Measurements from ENCODE around the gene FAT3.

The FAT3 gene

GRCh38 chr11:92224407-92225124, at the start of gene FAT3:
Gene FAT3 (plus strand): TSS chr11:92224818. CDS start chr11:92352113, 127,295 bp downstream.
- DNase-seq, result no peak

GRCh38 chr11:92179017-92179670, 45.5 kb upstream of the FAT3 start:
- no peak for DNase-seq

DNA sequence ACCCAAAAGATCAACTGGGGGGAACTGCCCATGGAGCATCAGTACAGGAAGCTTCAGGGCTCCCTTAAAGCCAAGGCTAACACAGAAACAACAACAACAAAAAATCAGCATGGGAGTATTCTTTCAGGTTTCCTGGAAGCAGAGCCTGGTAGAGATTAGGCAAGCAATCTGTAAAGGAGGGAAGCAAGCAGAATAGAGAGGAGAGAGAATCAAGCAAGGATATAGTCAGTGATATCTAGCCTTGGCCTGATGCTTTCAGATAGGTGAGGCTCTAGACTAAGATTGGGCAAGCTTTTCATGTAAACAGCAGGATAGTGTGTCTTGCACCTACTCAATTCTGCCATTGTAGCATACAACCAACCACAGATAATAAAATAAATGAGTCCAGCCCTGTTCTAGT, 44.4 kb upstream of the FAT3 start:
- no peak for DNase-seq

DNA sequence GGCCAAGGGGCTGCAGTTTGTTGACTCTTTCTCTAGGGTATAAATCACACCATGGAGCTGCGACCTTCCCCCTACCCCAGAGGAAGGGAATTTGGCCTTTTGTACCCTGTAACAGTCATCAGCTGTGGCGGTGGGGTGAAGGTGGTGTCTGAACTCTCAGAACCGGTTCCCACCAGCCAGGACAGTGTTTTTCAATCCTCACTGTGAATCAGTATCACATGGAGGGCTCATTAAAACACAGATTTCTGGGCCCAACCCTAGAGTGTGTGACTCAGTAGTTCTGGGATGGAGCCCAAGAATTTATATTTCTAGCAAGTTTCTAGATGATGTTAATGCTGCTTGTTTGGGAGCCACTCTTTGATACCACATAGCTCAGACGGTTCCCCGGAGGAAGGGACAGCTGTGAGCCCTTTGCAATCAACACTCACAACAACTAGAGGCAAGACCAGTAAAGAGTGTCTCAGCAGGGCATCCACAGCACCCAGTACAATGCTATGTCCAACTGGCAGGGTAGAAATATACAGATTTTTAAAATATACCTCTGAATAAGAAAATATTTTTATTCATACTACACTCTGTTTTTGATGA, 43.9 kb upstream of the FAT3 start:
- no peak for DNase-seq

DNA sequence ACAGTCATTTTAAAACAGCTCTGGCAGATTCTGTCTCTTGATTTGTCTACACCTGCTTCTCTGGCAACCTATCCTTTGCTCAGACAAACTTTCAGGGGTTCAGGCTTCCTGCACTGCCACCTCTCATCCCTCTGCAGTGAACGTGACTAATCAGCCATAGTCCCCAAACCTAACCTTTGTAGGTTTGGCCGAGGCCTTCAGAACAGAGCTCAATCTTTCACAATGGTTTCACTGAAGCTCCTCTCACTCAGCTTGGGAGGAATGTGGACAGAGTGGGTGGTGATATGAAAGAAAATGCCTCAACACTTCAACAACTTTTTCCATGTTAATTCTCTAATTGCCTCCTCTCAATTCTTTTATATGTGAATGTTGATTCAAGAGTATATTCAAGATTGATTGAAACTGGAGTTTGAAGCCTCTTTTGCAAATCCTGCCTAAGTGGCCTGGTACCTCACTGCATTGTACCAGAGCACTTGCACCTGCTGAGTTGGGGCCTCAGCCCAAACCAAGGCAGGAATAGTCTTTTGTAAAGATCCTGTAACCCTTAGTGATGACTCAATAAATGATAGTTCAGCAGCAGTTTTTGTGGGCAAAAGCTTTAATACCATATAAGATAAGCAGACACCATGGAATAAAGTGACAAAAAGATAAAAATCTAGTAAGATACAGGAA, 33.9 kb upstream of the FAT3 start:
- DNase-seq, result no peak

DNA sequence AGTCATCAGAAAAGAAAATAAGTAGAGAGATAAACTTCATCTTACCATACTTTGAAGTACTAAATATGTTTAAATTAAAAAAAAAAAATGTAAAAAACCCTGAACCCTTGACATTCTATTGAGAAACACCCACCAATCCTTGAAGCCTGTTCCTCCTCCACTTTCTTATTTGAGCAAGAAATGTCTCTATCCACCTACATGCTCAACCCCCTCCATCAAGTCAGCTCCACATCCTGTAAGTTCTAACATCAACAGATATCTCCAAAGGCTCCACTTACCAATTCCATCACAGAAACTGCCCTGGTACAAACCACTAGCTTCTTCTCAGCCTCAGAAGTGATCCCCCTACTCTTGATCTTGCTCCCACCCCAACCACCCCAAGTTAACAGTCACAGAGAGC, 32.5 kb upstream of the FAT3 start:
- DNase-seq, result no peak

DNA sequence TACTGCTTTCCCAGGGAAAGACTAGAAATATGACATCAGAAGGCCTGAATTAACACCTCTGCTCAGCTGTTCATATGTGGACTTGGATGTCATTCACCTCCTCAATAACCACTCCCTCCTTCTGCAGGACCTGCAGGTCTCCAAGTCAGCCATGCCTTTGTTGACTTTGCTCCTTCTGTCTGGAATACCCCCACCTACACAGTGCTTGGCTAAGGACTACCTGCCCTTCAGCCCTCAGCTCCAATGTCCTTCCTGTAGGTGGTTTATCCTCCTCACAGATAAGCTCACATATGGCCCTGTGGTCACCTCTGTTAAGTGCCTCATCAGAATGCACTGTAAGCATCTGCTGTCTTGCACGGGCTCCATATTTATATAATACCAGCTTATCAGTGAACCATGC, 26.4 kb upstream of the FAT3 start:
- no peak for DNase-seq

GRCh38 chr11:92199991-92200390, 24.6 kb upstream of the FAT3 start:
- DNase-seq, result no peak

GRCh38 chr11:92204731-92205130, 19.9 kb upstream of the FAT3 start:
- DNase-seq, result no peak

- no peak for DNase-seq
Measured at GRCh38 chr11:92206441-92206840, 18.2 kb upstream of the FAT3 start.

GRCh38 chr11:92211576-92212167, 12.9 kb upstream of the FAT3 start:
- no peak for DNase-seq

DNA sequence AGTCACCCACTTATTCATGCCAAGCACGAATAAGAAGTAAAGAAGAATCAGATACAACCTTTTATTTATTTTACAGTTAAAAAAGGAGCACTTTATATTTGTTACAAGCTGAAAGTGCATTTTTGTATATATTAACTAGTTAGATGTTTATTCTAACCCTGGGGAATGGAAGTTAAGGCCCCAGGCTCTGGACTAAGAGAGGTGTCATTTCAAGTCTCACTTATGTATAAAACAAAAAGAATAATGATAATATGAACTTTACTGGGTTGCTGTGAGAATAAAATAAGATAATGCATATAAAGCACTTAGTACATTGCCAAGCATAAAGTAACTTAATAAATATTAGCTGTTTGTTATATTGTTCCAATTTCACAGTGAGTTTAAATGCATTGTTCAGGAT, 12.1 kb upstream of the FAT3 start:
- no peak for DNase-seq

DNA sequence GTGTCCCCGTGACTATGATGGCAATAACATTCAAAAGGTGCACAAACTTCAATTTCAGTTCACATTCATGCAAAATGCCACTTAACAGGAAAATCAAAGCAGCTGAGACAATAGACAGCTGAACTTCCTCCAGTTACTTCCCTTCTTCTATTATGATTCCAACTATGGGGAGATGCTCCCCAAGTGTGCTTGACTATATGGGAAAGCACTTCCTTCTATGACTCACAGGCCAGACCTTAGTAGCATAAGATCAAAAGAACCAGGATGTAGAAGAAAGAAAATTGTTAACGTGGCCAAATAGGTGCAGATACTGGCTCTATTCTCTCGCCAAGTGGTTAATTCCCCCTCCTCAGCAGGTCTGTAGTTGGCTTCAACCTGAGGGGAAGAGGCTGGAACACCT, 7.8 kb upstream of the FAT3 start:
- no peak for DNase-seq

GRCh38 chr11:92219476-92219875, 5.1 kb upstream of the FAT3 start:
- DNase-seq, result no peak

DNA sequence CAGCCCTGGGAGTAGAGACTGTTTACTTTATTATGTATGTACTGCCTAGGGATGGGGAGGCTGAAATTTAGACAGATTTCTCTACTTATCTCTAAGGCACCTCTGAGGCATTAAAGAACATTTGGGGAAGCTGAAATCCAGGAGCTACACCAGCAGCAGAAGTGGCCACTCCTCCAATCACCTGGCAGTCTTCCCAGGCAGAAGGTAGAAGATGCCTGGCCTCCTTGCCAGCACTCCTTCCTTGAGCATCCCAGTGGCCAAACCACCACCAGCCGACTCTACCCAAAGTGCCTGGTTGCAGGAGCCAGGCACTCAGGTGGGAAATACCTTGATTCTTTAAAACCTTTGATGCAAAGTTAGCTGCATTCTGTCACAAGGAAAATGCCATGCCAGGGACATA, 1.9 kb upstream of the FAT3 start:
- no peak for DNase-seq

DNA sequence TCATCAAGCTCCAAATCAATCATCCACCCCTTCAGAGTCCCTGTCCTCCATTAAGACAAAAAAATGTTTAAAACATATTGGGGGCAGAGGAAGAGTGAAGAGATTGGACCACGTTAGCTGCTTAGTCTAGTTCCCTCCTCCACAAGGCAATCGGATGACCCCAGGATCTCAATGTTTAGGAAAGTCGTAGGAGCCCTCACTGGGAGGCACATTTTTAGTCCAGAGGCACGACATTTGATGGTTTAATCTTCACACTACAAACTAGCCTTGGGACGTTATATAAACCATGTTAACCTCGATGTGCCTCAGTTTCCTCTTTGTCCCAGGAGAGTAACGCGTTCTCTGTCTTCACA, 588 bp upstream of the FAT3 start:
- no peak for DNase-seq

- no peak for DNase-seq
Measured at GRCh38 chr11:92225125-92225567, 528 bp downstream of the FAT3 start.

GRCh38 chr11:92225568-92226330, 1.1 kb downstream of the FAT3 start:
- DNase-seq, result no peak

- DNase-seq, result no peak
Measured at GRCh38 chr11:92226331-92227229, 2.0 kb downstream of the FAT3 start.

DNA sequence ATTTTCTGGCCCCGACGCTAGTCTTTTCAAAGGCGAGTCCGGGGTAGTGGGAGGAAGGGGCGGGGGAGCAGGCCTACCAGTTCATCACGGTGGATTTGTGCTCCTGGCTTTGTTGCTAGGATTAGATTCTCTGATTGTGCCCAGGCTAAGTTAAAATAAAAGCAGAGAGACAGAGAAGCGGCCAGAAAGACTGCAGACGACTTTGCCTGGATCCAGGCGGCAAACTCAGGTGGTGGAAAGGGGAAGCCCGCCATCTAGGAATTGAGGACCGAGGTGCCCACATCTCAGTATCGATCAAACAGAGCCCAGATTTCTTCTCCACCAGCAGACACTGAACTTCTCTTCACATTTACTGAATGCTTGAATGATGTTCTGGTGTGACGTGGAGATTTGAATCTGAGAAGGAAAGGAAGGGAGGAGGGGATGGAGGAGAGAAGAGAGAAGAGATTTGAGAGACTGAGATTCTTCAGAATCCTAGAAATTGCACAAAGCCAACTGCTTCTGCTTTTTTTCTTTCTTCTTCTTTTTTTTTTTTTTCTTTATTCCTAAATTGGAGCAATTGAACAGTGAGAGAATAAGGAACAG, 2.7 kb downstream of the FAT3 start:
- DNase-seq, result no peak

Data from AML-193 (cell line).